HS-5 (cell line): ENCODE measurements around the gene TAF4.
"Not testable (repeated sequence)": the region's sequence is repeated elsewhere in the genome, so short reads cannot be mapped to it uniquely, and the experiment has no call there.

Experiments used
- DNase-seq: peaks from one replicate; pipeline ENCODE4 v3.0.0-alpha.2; 2012; ENCODE audit warnings: low read depth

The TAF4 gene

DNA sequence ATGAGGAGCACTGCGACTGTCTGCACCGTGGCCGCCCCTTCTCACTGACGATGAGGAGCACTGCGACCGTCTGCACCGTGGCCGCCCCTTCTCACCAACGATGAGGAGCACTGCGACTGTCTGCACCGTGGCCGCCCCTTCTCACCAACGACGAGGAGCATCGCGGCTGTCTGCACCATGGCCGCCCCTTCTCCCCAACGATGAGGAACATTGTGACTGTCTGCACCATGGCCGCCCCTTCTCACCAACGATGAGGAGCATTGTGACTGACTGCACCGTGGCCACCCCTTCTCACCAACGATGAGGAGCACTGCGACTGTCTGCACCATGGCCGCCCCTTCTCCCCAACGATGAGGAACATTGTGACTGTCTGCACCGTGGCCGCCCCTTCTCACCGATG is 117.6 kb downstream of the TAF4 start:
- not testable (repeated sequence) for DNase-seq

DNA sequence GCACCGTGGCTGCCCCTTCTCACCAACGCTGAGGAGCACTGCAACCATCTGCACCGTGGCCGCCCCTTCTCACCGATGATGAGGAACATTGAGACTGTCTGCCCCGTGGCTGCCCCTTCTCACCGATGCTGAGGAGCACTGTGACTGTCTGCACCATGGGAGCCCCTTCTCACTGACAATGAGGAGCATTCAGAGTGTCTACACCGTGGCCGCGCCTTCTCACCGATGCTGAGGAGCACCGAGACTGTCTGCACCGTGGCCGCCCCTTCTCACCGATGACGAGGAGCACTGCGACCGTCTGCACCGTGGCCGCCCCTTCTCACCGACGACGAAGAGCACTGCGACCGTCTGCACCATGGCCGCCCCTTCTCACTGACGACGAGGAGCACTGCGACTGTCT is 120.2 kb downstream of the TAF4 start:
- not testable (repeated sequence) for DNase-seq

DNA sequence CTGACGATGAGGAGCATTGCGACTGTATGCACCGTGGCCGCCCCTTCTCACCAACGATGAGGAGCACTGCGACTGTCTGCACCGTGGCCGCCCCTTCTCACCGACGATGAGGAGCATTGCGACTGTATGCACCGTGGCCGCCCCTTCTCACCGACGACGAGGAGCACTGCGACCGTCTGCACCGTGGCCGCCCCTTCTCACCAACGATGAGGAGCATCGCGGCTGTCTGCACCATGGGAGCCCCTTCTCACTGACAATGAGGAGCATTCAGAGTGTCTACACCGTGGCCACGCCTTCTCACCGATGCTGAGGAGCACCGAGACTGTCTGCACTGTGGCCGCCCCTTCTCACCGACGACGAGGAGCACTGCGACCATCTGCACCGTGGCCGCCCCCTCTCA is 120.7 kb downstream of the TAF4 start:
- DNase-seq: not testable (repeated sequence)

DNA sequence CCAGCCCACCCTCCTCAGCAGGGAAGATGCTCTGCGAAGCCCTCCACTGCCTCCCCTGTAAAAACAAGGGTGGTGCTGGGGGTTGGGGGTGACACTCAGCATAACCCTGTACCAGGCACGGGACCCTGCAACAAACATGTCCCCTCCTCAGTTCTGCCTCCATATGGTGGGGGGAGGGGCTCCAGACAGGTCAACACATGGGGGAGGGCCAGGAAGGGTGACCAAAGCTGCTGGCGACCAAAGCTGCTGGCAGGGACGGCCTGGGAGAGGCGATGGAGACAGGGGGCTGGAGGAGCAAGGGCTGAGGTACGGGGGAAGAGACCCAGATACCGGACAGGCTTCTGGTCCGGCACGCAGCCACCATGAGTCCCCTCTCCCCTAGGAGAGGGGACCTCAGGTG is 123.2 kb downstream of the TAF4 start:
- no peak for DNase-seq

GRCh38 chr20:61941721-61942405 is 123.8 kb downstream of the TAF4 start:
- DNase-seq: no peak

GRCh38 chr20:61940976-61941720 is 124.5 kb downstream of the TAF4 start:
- no peak for DNase-seq

DNA sequence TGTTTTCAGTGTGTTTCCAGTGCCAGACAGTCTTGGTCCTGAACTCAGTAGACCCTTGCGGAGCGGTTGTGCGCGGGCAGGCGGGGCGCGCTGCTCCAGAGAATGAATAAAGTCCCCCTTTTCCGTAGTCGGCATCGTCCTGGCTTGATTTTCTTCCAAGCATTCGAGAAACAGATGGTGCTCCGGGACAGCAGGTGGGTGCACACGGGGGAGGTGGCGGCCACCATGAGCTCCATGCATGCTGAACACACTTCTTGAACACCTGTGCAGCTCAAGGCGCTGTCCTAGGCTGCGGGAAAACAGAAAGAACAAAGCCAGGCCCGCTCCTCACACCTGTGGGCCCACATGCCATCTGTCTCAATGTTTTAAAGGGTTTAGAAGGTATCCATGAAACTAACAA is 125.2 kb downstream of the TAF4 start:
- no peak for DNase-seq

- DNase-seq: no peak
Measured at GRCh38 chr20:61939691-61940360, 125.9 kb downstream of the TAF4 start.

GRCh38 chr20:61938839-61939690 is 126.6 kb downstream of the TAF4 start:
- no peak for DNase-seq

- no peak for DNase-seq
Measured at GRCh38 chr20:61937963-61938838, 127.5 kb downstream of the TAF4 start.

- no peak for DNase-seq
Measured at GRCh38 chr20:61937146-61937962, 128.3 kb downstream of the TAF4 start.

DNA sequence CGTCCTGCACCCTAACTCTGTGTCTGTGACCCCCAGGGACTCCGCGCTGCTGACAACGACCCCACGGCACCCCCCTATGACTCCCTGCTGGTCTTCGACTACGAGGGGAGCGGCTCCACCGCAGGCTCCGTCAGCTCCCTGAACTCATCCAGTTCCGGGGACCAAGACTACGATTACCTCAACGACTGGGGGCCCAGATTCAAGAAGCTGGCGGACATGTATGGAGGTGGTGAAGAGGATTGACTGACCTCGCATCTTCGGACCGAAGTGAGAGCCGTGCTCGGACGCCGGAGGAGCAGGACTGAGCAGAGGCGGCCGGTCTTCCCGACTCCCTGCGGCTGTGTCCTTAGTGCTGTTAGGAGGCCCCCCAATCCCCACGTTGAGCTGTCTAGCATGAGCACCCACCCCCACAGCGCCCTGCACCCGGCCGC is 129.0 kb downstream of the TAF4 start:
- no peak for DNase-seq

DNA sequence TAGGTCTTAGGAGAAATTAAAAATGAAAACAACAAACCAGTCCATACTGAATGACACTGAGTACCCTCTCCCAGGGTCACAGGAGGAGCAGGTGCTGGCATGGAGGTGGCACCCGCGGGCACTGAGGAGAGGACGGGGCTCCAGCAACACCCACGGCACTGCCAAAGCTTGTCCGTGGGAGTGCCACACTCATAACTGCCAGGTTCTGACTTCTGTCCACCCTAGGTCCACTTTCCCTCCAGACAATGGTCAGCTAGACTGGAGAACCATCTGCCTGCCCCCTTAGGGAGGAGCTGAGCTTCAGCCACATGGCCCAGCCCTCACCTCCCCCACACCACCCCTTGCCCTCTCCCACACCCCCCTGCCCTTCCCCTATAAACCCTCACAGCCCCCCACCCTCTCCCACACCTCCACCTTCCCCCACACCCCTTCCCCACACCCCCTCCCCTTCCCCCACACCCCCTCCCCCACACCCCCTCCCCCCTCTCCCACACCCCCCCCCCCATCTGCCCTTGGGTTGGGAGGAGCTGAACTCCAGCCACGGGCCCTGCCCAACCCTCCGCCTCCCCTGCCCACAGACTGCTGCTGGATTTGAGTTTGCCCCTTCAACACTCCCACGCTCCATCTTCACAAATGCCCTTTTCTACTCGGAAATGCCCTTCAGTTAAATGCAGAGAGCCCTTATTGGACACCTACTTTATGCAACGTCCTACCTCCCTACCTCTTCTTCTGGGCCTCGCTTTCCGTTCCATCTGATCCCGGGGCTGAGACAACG is 129.6 kb downstream of the TAF4 start:
- no peak for DNase-seq

- DNase-seq: no peak
Measured at GRCh38 chr20:61934716-61935530, 130.8 kb downstream of the TAF4 start.

DNA sequence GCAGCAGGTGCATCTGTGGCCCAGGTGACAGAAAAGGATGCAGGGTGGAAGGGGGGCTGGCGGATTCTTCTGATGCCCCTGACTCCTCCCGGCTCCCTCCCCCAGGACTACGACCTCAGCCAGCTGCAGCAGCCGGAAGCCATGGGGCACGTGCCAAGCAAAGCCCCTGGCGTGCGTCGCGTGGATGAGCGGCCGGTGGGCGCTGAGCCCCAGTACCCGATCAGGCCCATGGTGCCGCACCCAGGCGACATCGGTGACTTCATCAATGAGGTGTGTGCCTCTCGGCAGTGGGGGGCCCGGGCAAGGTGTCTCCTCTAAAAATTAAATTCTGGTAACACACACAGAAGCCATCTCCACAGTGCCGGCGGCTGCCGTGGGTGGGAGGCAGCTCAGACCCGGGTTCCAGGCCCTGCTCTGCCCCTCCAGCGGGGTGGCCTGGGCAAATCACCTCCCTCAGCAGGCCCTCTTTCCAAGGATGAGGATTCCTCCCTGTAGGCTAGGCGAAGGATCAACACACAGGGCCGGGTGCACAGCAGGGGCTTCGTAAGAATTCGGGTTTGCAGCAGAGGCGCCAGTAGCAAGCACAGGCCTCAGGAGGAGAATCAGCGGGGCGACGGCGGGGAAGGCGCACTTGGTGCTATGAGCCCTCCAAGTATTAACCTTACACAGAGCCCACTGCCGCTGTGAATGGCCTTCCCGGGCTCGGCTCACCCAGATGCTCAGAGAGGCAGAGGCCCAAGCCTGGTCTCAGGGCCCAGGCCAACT is 131.5 kb downstream of the TAF4 start:
- no peak for DNase-seq

DNA sequence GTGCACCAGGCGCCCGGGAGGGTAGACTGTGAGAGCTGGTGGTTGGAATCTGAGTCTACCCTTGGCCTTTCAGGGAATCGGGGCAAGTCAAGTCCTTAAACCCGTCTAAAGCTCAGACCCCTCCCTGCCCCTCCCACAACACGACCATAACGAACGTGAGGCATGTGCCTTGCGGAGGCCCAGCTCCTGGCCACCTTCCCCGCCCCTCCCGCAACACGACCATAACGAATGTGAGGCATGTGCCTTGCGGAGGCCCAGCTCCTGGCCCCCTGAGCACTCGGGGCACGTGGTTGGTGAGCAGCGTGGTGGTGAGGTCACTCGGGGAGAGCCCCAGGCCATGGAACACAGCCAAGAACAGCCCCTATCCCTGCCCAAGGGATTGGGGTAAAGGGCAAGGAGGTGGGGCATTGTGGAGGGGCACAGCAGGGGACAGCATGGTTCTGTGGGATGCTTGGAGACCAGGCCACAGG is 132.2 kb downstream of the TAF4 start:
- DNase-seq: no peak

DNA sequence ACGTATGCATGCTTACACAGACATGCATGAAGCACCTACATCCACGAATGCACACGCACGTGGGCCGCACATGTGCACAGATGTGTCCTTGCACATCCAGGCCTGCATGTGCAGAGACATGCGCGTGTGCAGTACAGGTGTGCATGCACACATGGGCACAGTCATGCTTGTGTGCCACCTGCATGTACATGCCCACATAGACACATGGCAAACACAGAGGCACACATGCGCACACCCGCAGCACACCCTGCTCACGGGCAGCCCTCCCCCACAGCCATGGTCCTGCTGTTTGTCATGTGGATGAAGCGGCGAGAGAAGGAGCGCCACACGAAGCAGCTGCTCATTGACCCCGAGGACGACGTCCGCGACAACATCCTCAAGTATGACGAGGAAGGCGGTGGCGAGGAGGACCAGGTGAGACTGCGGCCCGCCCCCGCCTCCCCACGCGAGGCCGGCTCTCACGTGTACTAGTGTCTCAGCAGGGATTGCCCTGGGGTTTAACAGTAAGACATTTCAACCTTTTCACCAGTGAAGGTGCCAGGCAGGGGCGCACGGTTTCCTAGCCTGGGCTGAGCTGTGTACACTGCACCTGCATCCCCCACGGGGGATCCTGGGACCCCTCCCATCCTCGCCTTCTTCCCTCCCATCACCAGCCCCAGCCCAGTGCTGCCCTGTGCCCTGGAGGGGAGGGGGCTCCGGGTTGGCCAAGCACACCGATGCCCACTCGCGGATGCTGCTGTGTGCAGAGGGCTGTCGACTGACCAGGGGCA is 132.8 kb downstream of the TAF4 start:
- no peak for DNase-seq
